K562 (cell line): ENCODE measurements around the gene CD38. TPM values are rescaled to one million over a fixed set of nuclear protein-coding genes. Genes with fewer than 3 reads are reported as not detected.

Experiments
- ATAC-seq: fragments of 200-7000 bp; cut with Tn5 transposase; 3 replicates; pipeline ENCODE4 v1.9.1; 2020; ENCODE audit warnings: moderate library complexity
- BruUV-seq: library from RNA; stranded (reverse); fragments of 400-500 nt; replicated peaks from 2 replicates; lab custom pipeline; 2021; lab: Mats Ljungman, UMichigan
- CTCF ChIA-PET: fragments of 300-600 bp; formaldehyde crosslinking; extraction: SDS; loops from one replicate; lab custom pipeline; 2021; ENCODE audit warnings: low intra/inter-chr PET ratio; lab: Yijun Ruan, JAX
- POLR2A ChIA-PET: fragments of 300-600, 350-650 bp; sonication (Branson Sonifier 250); formaldehyde crosslinking; extraction: SDS; loops from one replicate; lab custom pipeline; 2021; ENCODE audit warnings: antibody characterized with exemption, inconsistent platforms; lab: Yijun Ruan, JAX
- DNase-seq, 4 experiments: peaks; one replicate each; pipeline versions ENCODE4 v3.0.0 to v3.0.0-alpha.2; 2011 to 2018; ENCODE audit warnings: low spot score in 3 of 4, mixed read lengths in 3 of 4; ENCODE audit errors: extremely low read depth in 1 of 4
- FAIRE-seq: peaks from 2 replicates; lab custom pipeline; 2011; peaks lifted over from hg19 to GRCh38; lab: Jason Lieb, UNC
- H2AFZ ChIP-seq: 2 replicates; pipeline ENCODE4 v1.6.0; 2011; ENCODE audit warnings: low read depth, low read length, control low read depth, inconsistent platforms
- H3K27ac ChIP-seq: fragments of 200-600 bp; 3 replicates; pipeline ENCODE4 v1.8.0; 2011; ENCODE audit warnings: low read depth, mild to moderate bottlenecking, control low read depth, inconsistent platforms, low read length, moderate library complexity, mixed read lengths; ENCODE audit errors: extremely low read depth
- H3K27me3 ChIP-seq, 2 experiments: fragments of 300-600 bp in 1 of 2; 2 replicates in 1 of 2; 3 replicates in 1 of 2; pipeline versions ENCODE4 v1.6.0 to v1.8.0; 2011; ENCODE audit warnings: inconsistent platforms in 2 of 2, low read length in 2 of 2, mild to moderate bottlenecking in 1 of 2, mixed read lengths in 1 of 2, moderate library complexity in 1 of 2; ENCODE audit not compliant: control insufficient read depth in 2 of 2, insufficient read depth in 2 of 2
- H3K36me3 ChIP-seq: fragments of 300-600 bp; 3 replicates; pipeline ENCODE4 v1.8.0; 2011; ENCODE audit warnings: mild to moderate bottlenecking, low read length, inconsistent platforms; ENCODE audit not compliant: control insufficient read depth, insufficient read depth
- H3K4me1 ChIP-seq, 2 experiments: fragments of 200-600 bp in 1 of 2; replicated peaks in 1 of 2; 2 replicates in 1 of 2; 3 replicates in 1 of 2; pipeline versions ENCODE4 v1.5.1 to v1.8.0; 2011; ENCODE audit warnings: inconsistent platforms in 2 of 2, low read length in 2 of 2, mild to moderate bottlenecking in 1 of 2, mixed read lengths in 1 of 2, moderate library complexity in 1 of 2; ENCODE audit not compliant: control insufficient read depth in 2 of 2, insufficient read depth in 2 of 2
- H3K4me2 ChIP-seq: 2 replicates; pipeline ENCODE4 v1.6.1; 2011; ENCODE audit warnings: low read length, control low read depth, inconsistent platforms, mixed read lengths; ENCODE audit not compliant: insufficient read depth
- H3K4me3 ChIP-seq: fragments of 200-600 bp; sonication (generic), shearing (Covaris generic); 2 replicates; pipeline ENCODE4 v1.5.1; 2016; ENCODE audit warnings: control low read depth, inconsistent platforms
- H3K79me2 ChIP-seq: fragments of 200-600 bp; 3 replicates; pipeline ENCODE4 v1.8.0; 2011; ENCODE audit warnings: low read length, inconsistent platforms; ENCODE audit not compliant: control insufficient read depth, insufficient read depth
- H3K9ac ChIP-seq, 2 experiments: 2 replicates each; pipeline versions ENCODE4 v1.6.0 to v1.6.1; 2011; ENCODE audit warnings: low read depth in 2 of 2, low read length in 2 of 2, control low read depth in 1 of 2, inconsistent platforms in 1 of 2, mild to moderate bottlenecking in 1 of 2, mixed read lengths in 1 of 2; ENCODE audit not compliant: insufficient read depth in 1 of 2
- H3K9me1 ChIP-seq: one replicate; pipeline ENCODE4 v1.6.0; 2011; ENCODE audit warnings: inconsistent platforms, mild to moderate bottlenecking, low read length, moderate library complexity; ENCODE audit not compliant: control insufficient read depth, insufficient read depth
- H3K9me3 ChIP-seq: replicated peaks from 2 replicates; pipeline ENCODE4 v1.5.1; 2011; ENCODE audit warnings: low read depth, low read length, inconsistent platforms; ENCODE audit not compliant: control insufficient read depth, insufficient read depth
- H4K20me1 ChIP-seq: replicated peaks from 2 replicates; pipeline ENCODE4 v1.6.1; 2011; ENCODE audit warnings: low read length, inconsistent platforms, mixed read lengths; ENCODE audit not compliant: control insufficient read depth, insufficient read depth
- ETV5 ChIP-seq: sonication (generic); formaldehyde crosslinking; IDR thresholded peaks from 2 replicates; pipeline ENCODE4 v1.4.0; 2020; ENCODE audit warnings: low read depth, mild to moderate bottlenecking, missing genetic modification reagents
- HMG20B ChIP-seq: fragments of 250-450 bp; sonication (Bioruptor Pico); IDR thresholded peaks from 2 replicates; pipeline ENCODE4 v1.5.0; 2021; ENCODE audit warnings: mild to moderate bottlenecking
- POLR2B ChIP-seq: fragments of 450-650 bp; IDR thresholded peaks from 2 replicates; pipeline ENCODE4 v1.6.1; 2018; ENCODE audit warnings: low read depth; ENCODE audit not compliant: partially characterized antibody
- USF1 ChIP-seq: sonication (generic); formaldehyde crosslinking; IDR thresholded peaks from 2 replicates; pipeline ENCODE4 v1.9.0; 2022; ENCODE audit warnings: mild to moderate bottlenecking, missing genetic modification reagents
- XRCC3 ChIP-seq: fragments of 450-650 bp; IDR thresholded peaks from 2 replicates; pipeline ENCODE4 v1.6.1; 2017; ENCODE audit warnings: mild to moderate bottlenecking, moderate library complexity
- ZNF134 ChIP-seq: fragments of 250-450 bp; sonication (Bioruptor Pico); conservative IDR thresholded peaks from 2 replicates; pipeline ENCODE4 v1.4.0; 2020
- ZNF165 ChIP-seq: fragments of 250-450 bp; sonication (Bioruptor Pico); IDR thresholded peaks from 2 replicates; pipeline ENCODE4 v1.4.0; 2020; ENCODE audit warnings: borderline replicate concordance
- ZNF76 ChIP-seq: fragments of 250-450 bp; sonication (Bioruptor Pico); IDR thresholded peaks from 2 replicates; pipeline ENCODE4 v1.4.0; 2020; ENCODE audit warnings: mild to moderate bottlenecking, moderate library complexity, borderline replicate concordance
- WGBS: fragments of 100-300 bp; shearing (Covaris generic); methylation state at CpG from one replicate; pipeline ENCODE4 v1.1.6; 2016; ENCODE audit warnings: low coverage, mixed read lengths; ENCODE audit not compliant: insufficient coverage; ENCODE audit errors: missing lambda C conversion rate; 5-methylcytosine and 5-hydroxymethylcytosine counted together
- in situ Hi-C: fragments of 300-500 bp; cut with MboI; formaldehyde crosslinking; loops from 4 replicates; pipeline ENCODE4 v1.15.0; 2018; ENCODE audit warnings: inconsistent platforms, mixed read lengths
- intact Hi-C: fragments of 100-400 bp; cut with micrococcal nuclease; formaldehyde crosslinking; loops from 2 replicates; pipeline ENCODE4 v1.14.2; 2022
- polyA plus RNA-seq, 8 experiments: library from polyadenylated mRNA; depleted of rRNA in 4 of 8; stranded (reverse) in 5 of 8; unstranded in 3 of 8; fragments of >200 nt; fragmentation: Nextera tagmentation in 2 of 8; fragmentation: Illumina TruSeq in 1 of 8; extraction: Ambion mirVana in 2 of 8; extraction: Trizol in 1 of 8; gene quantifications; 2 replicates each; pipeline versions ENCODE4 v1.2.1 to v1.2.3, GENCODE V29; 2011 to 2014; ENCODE audit warnings: inconsistent platforms in 1 of 8, missing spikeins in 1 of 8
- total RNA-seq, 7 experiments: library from RNA; depleted of rRNA in 6 of 7; stranded (reverse); fragments of >200 nt in 6 of 7; fragmentation: Illumina TruSeq in 2 of 7; extraction: Trizol in 2 of 7; gene quantifications; 2 replicates each; pipeline versions ENCODE4 v1.2.1 to v1.2.3, GENCODE V29; 2011 to 2021; ENCODE audit warnings: low replicate concordance in 1 of 7
- TF ChIP-seq, protein P1 (sequence below): sonication (generic); formaldehyde crosslinking; IDR thresholded peaks from 2 replicates; pipeline ENCODE4 v1.8.0; 2023; ENCODE audit warnings: mild to moderate bottlenecking, missing genetic modification reagents
- TF ChIP-seq, protein P2 (sequence below): fragments of 250-450 bp; sonication (Bioruptor Pico); IDR thresholded peaks from 2 replicates; pipeline ENCODE4 v1.9.0; 2021; ENCODE audit warnings: mild to moderate bottlenecking

Gene CD38
- total and polyA plus RNA-seq, 9 of the 15 experiments (the other 6 are each of a cell fraction or from before 2014, with no cell fraction given) = 0.04 to 0.06 (median 0.04) TPM; not detected in 5

DNA sequence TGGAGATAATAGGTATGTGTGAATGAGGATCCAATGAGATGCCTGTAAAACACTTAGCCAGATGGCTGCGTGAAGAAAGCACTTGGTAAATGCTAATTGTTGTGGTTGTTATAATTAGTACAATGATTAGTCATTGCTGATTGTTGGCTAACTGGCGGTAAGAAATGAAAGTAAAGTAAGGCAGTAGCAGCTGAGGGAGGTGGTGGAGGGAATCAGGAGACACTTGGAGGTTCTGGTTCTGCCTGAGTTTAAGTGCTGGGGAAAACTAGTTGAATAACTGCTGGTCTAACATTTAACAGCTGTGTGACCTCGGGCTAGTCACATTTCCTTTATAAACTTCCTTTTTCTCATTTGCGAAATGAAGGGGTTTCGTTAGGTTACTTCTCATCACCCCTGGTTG, 30.9 kb downstream of the CD38 start:
- no peaks in the 10 kb centered on the region for H3K36me3 ChIP-seq
- BruUV-seq = no TSS peak
- no peak overlapping the region for H3K4me3 ChIP-seq
- H3K4me1 ChIP-seq = no peaks in the 10 kb centered on the region
- no peak overlapping the region for H2AFZ ChIP-seq
- no peak overlapping the region for H3K9ac ChIP-seq
- H3K9me1 ChIP-seq = no peaks in the 10 kb centered on the region
- no peak overlapping the region for H3K4me2 ChIP-seq
- WGBS = 2% methylated on average over 5 of the region's 5 CpGs
- H3K79me2 ChIP-seq = no peaks in the 10 kb centered on the region
- FAIRE-seq = no peak
- ChIA-PET POLR2A (no interaction called here), CTCF (no interaction called here)
- intact Hi-C loops (no loop called here), in situ Hi-C loops (loop anchor here (5.0 to 25.0 kb wide), 3 partner anchors 148 to 453 kb away; no protein-coding TSS in a partner anchor)
- no peaks in the 10 kb centered on the region for H4K20me1 ChIP-seq
- H3K9me3 ChIP-seq = no peaks in the 10 kb centered on the region
- H3K27ac ChIP-seq = no peak overlapping the region
- no peak for DNase-seq
- ATAC-seq = no peak
- H3K27me3 ChIP-seq = no peaks in the 10 kb centered on the region; a peak in 1 of 5 replicates
- TF ChIP-seq ZNF76 (CRISPR knock-in tag) (no peak), USF1 (CRISPR knock-in tag) (no peak), POLR2B (no peak), XRCC3 (no peak), HMG20B (no peak), ZNF165 (CRISPR knock-in tag) (no peak), ZNF134 (CRISPR knock-in tag) (no peak), ETV5 (CRISPR knock-in tag) (no peak)
- TF ChIP-seq, protein P1, sequence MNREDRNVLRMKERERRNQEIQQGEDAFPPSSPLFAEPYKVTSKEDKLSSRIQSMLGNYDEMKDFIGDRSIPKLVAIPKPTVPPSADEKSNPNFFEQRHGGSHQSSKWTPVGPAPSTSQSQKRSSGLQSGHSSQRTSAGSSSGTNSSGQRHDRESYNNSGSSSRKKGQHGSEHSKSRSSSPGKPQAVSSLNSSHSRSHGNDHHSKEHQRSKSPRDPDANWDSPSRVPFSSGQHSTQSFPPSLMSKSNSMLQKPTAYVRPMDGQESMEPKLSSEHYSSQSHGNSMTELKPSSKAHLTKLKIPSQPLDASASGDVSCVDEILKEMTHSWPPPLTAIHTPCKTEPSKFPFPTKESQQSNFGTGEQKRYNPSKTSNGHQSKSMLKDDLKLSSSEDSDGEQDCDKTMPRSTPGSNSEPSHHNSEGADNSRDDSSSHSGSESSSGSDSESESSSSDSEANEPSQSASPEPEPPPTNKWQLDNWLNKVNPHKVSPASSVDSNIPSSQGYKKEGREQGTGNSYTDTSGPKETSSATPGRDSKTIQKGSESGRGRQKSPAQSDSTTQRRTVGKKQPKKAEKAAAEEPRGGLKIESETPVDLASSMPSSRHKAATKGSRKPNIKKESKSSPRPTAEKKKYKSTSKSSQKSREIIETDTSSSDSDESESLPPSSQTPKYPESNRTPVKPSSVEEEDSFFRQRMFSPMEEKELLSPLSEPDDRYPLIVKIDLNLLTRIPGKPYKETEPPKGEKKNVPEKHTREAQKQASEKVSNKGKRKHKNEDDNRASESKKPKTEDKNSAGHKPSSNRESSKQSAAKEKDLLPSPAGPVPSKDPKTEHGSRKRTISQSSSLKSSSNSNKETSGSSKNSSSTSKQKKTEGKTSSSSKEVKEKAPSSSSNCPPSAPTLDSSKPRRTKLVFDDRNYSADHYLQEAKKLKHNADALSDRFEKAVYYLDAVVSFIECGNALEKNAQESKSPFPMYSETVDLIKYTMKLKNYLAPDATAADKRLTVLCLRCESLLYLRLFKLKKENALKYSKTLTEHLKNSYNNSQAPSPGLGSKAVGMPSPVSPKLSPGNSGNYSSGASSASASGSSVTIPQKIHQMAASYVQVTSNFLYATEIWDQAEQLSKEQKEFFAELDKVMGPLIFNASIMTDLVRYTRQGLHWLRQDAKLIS (CRISPR knock-in tag) = no peak
- TF ChIP-seq, protein P2, sequence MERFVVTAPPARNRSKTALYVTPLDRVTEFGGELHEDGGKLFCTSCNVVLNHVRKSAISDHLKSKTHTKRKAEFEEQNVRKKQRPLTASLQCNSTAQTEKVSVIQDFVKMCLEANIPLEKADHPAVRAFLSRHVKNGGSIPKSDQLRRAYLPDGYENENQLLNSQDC (CRISPR knock-in tag) = no peak
